RKO (cell line): ENCODE measurements around the gene MLC1.

ENCODE experiments used
- DNase-seq: peaks from one replicate; pipeline ENCODE4 v3.0.0-alpha.2; 2016; ENCODE audit warnings: low spot score

MLC1 gene

DNA sequence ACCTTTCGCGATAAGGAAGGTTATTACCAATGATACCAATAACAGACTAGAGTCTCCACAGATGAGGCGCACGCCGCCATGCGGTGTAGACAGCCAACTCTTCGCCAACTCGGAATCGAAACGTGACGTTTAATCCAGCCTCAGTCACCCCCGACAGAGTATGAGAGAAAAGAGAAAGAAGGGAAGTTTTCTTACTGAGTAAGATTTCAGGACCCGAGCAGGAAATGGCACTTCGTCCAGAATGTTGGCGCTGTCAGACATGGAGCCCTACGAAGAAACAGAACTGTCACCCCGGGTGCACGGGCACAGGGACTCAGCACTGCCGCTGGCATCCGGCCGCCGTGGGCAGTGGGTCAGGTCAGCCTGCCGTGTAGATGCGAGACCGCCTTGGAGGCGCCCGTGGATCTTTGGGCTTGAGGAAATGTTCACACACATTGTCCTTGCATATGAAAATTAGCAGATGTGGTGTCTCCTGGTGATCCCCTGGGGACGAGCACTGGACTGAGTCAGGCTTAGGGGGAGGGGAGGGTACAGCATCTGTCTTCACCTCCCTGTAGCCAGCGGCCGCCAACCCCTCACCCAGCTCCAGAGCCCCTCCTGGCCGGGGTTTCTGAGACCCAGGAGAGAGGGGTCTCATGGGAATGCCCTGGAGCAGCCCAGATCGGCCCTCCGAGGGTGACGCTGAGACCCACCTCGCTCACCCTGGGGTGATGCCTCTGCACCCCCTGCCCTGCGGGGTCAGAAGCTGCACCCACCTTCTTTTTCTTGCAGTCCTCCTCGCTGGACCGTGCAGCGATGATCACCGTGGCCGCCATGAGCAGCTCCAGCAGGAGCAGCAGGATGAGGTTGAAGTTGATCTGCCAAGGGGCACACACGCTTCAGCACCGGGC, 8.3 kb downstream of the MLC1 start:
- no peak for DNase-seq

DNA sequence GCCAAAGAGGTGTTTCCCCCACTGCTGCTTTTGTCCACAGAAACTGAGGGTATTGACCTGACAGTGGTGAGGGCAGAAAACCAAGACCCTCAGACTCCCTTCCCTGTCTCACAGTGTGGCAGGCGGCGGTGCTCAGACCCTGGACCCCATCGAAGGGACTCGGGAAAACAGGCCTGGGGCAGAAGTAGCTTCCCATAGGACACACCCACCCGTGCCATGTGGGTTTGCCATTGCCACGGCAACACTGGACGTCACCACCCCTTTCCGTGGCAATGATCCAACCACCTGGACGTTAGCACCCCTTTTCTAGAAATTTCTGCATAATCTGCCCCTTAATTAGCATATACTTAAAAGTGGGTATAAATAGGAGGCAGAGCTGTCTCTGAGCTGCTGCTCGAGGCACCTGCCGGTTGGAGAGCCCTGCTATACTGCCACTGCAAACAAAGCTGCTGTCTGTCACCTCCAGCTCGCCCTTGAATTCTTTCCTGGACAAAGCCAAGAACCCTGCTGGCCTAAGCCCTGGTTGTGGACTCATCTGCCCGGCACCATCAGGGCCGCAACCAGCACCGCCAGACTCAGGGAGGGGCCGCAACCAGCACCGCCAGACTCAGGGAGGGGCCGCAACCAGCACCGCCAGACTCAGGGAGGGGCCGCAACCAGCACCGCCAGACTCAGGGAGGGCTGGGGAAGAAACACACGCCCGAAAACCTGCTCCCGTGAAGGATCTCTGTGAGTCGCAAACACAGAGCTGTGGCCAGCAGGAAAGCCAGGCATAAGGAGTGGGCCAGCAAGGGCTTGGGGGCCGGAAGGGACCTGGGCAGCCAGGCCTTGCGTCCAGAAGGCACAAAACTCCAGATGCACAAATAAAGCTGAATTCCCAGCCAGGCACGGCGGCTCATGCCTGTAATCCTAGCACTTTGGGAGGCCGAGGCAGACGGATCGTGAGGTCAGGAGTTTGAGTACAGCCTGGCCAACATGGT, 10.4 kb downstream of the MLC1 start:
- DNase-seq: no peak

DNA sequence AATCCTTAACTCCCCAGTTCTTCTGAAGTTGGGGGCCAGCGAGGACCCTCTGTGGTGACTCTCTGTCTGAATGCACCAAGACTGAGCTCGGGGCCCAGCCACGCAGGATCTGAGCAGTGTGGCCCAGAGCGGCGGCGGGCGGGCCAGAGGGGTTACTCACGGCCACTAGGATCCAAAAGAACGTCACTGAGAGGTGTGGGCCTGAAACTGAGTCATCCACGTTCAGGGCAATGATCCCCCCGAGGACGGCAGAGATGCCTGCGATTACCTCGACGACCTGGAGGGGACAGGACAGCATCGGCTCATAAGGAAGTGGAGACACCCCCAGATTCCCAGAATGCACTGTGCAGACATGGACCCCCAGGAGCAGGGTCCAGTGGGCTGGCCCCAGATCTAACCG, 11.2 kb downstream of the MLC1 start:
- peak; percentile 20 for DNase-seq

DNA sequence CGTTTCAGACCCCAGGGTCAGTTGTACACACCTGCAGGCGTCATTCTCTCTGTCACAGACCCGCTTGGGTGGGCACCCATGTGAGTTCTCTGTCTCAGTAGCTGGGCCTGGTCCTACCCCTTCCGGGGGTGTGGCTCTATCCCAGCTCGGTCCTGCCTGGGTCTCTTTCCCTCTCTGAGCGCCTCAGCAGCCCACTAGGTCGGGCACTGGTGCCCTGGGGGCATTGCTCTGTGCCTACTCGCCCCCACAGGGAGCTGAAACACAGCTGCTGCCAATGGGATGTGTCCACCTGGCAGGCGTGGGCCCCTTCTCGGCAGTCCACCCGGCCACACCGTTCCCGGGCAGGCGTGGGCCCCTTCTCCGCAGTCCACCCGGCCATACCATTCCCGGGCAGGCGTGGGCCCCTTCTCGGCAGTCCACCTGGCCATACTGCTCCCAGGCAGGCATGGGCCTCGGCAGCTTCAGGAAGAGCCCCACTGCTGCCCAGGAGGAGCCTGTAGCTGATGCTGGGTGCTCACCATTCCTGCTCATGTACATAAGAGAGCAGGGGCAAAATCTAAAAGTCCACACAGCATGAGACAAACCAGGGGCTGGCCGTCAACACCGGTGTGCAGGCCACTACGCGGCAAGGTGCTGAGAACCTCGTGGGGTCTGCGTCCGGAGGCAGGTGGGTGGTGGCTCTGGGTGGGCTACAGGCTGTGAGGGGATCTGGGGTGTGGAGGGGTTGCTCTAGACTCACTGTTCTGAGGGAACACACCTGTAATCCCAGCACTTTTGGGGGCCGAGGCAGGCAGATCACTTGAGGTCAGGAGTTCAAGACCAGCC, 12.3 kb downstream of the MLC1 start:
- DNase-seq: no peak

DNA sequence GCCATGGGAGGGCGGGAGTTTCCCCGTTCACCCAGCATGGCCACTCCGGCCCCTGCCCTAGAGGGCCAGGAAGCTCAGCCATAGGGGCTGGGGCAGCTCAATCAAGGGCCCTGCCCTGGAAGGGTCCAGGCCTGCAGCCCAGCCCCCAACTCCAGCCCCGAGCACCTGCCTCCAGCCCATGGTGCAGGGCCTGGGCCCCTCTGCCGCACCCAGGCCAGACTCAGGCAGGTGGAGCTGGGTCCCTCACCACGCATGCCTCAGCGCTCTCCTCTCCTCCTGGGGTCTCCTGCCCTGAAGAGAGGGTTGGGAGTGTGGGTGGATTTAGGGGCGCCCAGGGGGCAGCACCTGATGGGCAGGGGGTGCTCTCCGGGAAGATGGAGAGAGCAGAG, 13.1 kb downstream of the MLC1 start:
- no peak for DNase-seq

DNA sequence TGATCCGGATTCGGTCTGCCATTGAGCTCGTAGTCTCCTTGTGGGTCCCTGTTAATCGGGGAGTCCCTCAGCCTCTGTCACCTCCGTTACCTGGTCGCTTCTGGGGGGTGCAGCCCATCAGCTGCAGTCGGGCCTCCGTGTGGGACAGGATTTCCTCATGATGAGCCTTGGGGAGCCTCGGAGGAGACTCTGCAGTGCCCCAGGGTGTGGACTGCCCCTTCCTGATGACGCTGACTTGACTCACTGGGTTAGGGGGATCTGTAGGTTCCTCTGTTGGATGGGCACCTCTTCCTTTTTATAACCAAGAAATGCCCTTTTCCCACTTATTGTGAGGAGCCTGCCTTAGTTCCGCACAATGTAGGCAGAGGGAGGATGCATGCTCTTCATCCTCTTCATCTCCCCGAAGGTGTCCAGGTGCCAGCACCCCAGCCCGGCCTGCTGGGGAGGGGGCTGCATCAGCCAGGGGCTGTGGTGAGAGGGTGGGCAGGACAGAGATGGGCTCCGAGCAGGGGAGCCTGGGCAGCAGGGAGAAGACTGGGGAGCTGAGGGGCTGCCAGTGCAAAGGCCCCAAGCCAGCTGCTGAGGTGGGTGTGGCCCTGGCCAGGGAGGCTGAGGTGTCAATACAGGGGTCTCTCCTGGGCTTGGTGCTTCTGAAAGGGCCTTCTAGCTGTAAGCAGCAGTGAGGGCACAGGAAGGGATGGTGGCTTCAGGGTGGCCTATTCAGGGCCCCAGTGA, 13.6 kb downstream of the MLC1 start:
- no peak for DNase-seq

DNA sequence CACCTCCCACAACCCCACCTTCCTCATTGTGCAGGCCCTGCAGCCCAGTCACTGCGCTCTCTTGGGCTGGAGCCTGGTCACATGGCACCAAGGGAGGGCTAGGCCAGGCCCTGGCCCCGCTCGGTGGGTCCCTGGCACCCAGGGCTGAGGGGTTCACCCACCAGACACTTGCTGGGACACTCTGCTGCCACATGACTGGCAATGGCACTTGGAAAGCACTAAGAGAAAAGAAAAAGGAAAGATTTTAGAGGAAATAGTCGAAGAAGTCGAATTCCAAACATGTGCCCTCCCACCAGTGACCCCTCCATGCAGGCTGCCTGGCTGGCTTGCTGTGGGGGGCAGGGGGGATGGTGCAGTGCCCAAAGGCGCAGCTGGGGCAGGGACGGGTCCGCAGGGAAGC, 14.9 kb downstream of the MLC1 start:
- DNase-seq: no peak

DNA sequence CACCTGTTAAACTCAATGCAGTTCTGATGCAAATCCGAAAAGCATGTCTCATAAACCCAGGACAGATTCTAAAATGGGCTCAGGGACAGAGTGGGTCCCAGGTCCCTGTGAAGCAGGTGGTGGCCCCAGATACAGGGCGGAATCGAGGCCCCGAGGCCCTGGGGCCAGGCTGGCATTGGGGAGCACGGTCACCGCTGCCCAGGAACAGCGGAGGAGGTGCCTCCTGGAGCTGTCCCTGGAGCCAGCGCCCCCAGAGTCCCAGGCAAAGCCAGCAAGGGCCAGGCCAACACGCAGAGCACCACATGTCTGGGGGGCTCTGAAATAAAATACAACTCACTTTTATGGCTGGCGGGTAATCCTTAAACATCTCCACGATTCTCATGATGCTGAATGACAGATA, 17.1 kb downstream of the MLC1 start:
- no peak for DNase-seq

DNA sequence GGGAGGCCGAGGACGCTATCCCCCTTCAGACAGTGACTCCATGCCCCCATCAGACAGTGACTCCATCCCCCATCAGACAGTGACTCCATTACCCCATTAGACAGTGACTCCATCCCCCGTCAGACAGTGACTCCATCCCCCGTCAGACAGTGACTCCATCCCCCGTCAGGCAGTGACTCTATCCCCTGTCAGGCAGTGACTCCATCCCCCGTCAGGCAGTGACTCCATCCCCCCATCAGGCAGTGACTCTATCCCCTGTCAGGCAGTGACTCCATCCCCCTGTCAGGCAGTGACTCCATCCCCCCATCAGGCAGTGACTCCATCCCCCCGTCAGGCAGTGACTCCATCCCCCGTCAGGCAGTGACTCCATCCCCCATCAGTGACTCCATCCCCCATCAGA, 18.0 kb downstream of the MLC1 start:
- DNase-seq: peak; percentile 53

DNA sequence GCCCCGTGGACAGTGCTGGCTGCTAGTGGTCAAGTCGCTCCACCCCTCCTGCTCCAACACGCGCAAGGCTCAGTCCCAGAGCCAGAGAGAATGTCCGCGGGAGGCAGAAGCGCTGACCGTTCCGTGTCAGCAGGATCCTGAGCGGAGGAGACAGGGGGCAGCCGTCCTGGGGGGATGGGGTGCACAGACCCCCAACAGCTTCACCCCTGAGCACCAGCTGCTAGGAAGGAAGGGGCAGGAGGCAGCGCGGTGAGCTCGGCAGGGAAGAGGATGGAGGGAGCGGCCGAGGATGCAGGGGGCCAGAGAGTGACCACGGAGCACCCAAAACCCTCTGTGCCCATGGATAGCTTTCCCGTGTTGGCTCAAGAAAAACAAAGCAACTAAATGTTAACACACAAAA, 20.8 kb downstream of the MLC1 start:
- DNase-seq: no peak

DNA sequence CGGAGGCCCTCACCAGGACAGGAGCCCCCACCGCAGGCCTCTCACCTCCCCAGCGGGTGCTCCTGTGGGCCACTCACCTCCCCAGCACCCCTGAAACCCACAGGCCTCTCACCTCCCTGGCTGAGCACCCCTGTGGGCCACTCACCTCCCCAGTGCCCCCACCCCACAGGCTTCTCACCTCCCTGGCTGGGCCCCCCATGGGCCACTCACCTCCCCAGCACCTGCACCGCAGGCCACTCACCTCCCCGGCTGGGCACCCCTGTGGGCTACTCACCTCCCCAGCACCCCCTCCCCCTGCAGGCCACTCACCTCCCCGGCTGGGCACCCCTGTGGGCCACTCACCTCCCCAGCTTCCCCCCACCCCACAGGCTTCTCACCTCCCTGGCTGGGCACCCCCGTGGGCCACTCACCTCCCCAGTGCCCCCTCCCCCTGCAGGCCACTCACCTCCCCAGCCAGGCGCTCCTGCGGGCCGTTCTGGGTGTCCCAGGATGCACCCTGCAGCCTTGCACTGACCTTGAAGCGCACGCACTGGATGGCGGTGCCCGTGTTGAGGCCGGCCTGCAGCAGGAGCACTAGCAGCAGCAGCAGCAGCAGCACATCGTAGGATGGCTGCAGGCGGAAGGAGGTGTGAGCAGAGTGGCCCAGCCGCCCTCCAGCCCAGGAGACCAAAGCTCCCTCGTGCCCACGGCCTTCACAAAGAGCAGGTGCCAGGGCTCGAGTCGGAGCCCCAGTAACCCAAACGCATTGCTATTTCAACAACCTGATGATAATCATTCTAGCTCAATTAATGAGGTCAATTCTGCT, 21.4 kb downstream of the MLC1 start:
- DNase-seq: no peak

DNA sequence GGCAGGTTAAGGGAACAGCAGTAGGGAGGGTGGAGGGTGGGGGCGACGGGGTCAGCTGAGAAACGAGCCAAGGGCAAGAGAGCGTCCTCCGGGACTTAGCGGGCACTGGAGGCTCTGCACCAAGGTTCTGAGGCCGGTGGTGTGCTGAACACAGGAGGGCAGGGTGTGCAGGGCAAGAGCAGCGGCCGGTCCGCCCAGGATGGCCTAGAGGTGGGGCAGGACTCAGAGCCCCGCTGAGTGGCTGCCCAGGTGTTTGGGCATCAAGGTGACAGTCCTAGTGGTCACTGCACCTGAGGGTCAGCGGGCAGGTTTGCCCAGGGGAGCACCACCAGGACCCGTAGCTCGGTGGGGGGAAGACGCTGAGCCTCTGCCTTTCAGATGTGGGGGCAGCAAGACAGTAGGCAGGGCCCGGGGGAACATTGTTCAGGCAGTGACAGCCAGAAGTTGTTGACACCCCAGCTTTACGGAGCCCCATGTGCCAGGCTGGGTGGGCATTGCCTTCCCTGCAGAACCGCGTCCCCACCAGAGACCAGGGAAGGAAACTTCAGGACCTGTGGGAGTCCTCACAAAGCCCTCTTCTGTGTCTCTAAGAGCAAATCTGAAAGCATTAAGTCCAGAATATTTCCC, 22.6 kb downstream of the MLC1 start:
- DNase-seq: no peak

DNA sequence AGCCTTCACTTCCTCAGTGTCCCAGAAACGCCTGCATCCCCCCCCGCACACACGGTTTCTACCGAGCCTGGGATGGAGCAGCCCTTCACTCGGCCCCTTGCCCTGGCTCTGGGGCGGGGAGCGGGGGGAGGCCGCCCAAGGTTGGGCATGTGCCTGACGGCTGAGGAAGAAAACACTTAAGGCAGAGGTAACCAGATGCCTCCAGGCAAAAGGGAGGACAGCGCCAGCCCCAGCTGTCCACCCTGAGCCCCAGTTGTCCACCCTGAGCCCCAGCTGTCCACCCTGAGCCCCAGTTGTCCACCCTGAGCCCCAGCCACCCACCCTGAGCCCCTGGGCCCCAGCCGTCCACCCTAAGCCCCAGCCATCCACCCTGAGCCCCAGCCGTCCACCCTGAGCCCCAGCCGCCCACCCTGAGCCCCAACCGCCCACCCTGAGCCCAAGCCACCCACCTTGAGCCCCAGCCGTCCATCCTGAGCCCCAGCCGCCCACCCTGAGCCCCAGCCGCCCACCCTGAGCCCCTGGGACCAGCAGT, 23.3 kb downstream of the MLC1 start:
- DNase-seq: no peak

DNA sequence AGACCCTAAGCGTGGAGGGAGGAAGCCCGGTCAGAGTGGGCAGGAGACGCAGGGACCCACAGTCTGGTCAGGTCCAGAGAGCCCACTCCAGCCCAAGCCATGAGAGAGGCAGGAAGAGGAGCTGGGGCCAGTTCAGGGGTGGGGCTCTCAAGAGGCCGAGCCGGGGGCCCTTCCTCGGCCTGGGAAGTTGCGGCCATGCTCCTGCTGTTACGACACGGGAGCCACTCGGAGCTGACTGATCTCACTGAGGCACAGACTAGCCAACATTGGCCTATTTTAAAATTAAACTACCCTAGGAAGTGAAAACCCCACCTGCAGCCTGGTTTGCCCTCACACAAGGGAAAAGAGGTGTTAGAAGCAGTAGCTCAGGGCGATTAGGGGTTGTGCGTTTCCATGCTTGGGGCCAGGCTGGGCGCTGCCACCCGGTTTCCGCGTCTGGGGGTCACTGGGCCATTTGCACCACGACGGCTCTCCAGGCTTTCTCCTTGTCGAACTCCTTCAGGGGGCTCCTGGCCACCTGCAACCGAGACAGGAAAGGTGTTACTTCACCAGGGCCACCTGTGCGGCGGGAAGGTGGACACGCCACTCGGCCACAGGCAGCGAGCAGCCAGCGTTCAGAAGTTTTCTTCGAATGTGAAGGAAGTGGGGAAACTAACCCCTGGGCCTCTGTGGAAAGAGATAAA, 23.9 kb downstream of the MLC1 start:
- no peak for DNase-seq

DNA sequence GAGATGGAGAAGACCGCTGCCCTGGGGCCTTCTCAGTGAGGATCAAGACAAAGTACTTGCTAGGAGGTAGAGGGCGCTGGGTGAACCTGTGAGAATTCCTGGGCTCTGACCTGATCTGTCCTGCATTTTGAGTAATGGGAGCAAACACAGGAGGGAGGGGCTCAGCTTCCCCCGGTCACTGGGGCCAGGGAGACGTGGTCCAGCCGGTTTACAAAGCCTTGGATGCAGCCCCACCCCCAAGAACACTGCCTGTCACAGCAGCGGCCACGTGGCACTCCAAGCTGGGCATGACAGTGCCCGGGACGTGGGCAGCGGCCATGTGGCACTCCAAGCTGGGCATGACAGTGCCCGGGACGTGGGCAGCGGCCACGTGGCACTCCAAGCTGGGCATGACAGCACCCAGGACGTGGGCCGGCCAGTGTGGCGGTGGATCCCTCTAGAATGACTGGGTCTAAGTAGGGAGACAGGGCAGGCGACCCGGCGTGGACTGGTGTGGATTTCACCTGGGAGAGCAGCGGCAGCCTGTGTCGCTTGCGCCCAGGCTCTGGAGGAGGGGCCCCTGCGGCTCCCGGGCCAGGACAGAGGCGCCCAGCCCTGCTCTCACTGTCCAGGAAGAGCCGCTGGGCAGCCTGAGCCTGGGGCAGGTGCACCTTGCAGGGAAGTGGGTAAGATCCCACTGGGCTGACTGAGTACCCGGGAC, 24.6 kb downstream of the MLC1 start:
- no peak for DNase-seq

DNA sequence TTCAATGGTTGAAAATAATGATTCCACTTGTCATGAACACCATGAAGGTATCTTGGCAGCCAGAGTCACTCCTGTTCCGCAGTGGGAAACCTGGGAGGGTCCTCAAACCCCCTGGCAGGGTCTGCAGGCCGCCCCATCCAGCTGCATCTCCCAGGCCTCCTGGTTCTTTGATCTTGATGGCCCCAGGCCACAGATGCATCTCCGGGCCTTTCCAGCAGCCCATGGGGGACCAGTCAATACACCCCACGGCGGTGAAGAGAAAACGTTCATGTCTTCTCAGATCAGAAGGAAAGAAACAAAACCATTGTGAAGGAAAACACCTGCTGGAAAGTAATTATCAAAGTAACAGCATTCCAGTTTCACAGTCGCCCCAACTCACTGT, 25.4 kb downstream of the MLC1 start:
- DNase-seq: no peak

DNA sequence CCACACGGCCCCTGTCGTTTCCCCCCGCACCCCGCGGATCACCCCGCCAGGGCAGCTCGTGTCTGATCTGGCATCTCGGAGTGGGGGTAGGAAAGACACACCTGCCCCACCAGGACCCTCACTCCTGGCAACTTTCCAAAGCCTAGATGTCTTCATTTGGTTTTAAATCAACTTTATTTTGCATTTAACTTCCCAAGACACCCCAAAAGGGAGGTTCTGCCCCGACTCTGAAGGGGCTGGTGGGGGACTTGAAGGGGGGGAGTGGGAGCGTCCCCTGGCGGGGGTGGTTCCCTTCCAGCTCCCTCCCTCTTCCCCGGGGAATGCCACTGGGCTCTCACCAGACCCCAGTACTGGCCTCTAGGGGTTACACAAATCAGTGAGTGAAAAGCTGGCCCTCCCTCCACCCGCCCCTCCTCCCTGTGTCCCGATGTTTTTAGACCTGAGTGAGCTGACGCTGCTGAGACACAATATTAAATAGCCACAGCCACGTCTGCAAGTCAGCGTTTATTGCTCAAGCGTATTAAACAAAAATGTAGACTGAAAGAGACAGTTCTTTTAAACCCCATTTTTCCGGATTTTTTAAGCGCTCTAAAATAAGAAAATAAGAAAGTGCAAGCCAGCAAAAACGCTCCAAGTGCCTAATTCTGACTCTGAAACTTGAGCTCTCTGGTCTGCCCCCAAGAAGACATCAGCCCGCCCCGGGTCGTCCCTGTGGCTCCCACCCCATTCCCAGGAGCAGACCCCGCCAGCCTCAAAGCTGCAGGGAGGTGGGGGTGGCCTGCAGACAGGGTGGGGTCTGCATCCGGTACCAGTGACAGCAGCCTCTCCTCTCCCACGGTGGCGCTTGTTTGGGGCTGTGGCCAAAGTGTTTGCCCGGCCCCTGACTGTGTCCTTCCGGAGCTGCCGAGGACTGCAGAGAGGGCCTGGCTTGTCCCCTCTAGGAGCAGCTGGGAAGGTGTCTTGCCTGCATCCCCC, 26.0 kb downstream of the MLC1 start:
- DNase-seq: peak; percentile 18
